Measurements from ENCODE around the gene CDC42EP4. TPM values are rescaled to one million over a fixed set of nuclear protein-coding genes. Genes with fewer than 3 reads are reported as not detected.

CDC42EP4 gene
- total RNA-seq, 1 experiment from 2014 or later: 48.4 TPM

DNA sequence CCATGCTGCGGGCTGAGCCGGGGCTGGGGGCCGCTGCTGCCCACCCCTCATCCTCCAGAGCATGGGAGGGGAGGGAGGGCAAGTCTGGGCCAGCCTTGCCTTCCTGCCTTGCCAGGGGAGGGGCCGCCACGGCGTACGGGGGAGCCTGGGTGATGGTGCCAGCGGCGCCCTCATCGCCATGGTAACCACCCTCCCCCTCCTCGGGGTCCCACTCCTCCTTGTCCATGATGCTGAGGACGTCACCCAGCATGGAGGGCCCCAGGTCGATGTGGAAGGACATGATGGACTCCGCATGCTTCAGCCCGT lies 26.2 kb downstream of the CDC42EP4 start:
- Histone ChIP-seq H3F3A (ENCODE audit: insufficient read depth, low read depth) (peaks cover 32% of the 10 kb centered on the region), H3K9me2 (ENCODE audit: insufficient read depth) (no peaks in the 10 kb centered on the region), H3K27ac (no peak overlapping the region), H3K4me2 (no peak overlapping the region), H3K9me3 (ENCODE audit: insufficient read depth, low read depth) (no peaks in the 10 kb centered on the region), H4K20me1 (ENCODE audit: insufficient read depth) (peaks cover 48% of the 10 kb centered on the region), H2AFZ (no peak overlapping the region), H3K36me3 (ENCODE audit: low read depth) (peaks cover 25% of the 10 kb centered on the region; the same call in 1 of the 2 replicates), H3K4me3 (no peak overlapping the region), H3K27me3 (ENCODE audit: insufficient read depth, low read depth) (no peaks in the 10 kb centered on the region), H3K79me2 (ENCODE audit: low read depth) (peaks cover 75% of the 10 kb centered on the region), H3K4me1 (replicated peaks; ENCODE audit: insufficient read depth) (peaks cover 39% of the 10 kb centered on the region)
- BruUV-seq (replicated peaks): no TSS peak
- ChIA-PET CTCF (no interaction called here), POLR2A (ENCODE audit: unreplicated experiment) (no interaction called here)
- intact Hi-C loops (cut with micrococcal nuclease; ENCODE audit: unreplicated experiment): no loop called here
- no peak for DNase-seq
- TF ChIP-seq, protein P1, sequence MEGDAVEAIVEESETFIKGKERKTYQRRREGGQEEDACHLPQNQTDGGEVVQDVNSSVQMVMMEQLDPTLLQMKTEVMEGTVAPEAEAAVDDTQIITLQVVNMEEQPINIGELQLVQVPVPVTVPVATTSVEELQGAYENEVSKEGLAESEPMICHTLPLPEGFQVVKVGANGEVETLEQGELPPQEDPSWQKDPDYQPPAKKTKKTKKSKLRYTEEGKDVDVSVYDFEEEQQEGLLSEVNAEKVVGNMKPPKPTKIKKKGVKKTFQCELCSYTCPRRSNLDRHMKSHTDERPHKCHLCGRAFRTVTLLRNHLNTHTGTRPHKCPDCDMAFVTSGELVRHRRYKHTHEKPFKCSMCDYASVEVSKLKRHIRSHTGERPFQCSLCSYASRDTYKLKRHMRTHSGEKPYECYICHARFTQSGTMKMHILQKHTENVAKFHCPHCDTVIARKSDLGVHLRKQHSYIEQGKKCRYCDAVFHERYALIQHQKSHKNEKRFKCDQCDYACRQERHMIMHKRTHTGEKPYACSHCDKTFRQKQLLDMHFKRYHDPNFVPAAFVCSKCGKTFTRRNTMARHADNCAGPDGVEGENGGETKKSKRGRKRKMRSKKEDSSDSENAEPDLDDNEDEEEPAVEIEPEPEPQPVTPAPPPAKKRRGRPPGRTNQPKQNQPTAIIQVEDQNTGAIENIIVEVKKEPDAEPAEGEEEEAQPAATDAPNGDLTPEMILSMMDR (conservative IDR thresholded peaks at IDR 0.05): no peak

- DNase-seq: no peak
- Histone ChIP-seq H3F3A (ENCODE audit: insufficient read depth, low read depth) (peaks cover 31% of the 10 kb centered on the region; the same call in 1 of the 2 replicates), H3K4me1 (replicated peaks; ENCODE audit: insufficient read depth) (peaks cover 34% of the 10 kb centered on the region), H3K27ac (no peak overlapping the region), H3K79me2 (ENCODE audit: low read depth) (peaks cover 70% of the 10 kb centered on the region), H2AFZ (no peak overlapping the region), H3K4me2 (no peak overlapping the region), H4K20me1 (ENCODE audit: insufficient read depth) (peaks cover 48% of the 10 kb centered on the region), H3K9me3 (ENCODE audit: insufficient read depth, low read depth) (no peaks in the 10 kb centered on the region), H3K27me3 (ENCODE audit: insufficient read depth, low read depth) (no peaks in the 10 kb centered on the region), H3K4me3 (no peak overlapping the region), H3K9me2 (ENCODE audit: insufficient read depth) (no peaks in the 10 kb centered on the region), H3K36me3 (ENCODE audit: low read depth) (peaks cover 25% of the 10 kb centered on the region; the same call in 1 of the 2 replicates)
- CTCF ChIA-PET: interaction anchor here (0.6 kb wide), 1 partner anchor 9 kb away, joined by 12 read pairs; no protein-coding TSS in a partner anchor
- TF ChIP-seq, protein P1 (conservative IDR thresholded peaks at IDR 0.05): no peak
- no peak for TF ChIP-seq EZH2 (IDR thresholded peaks at IDR 0.05; ENCODE audit: low read depth)
- intact Hi-C loops (cut with micrococcal nuclease; ENCODE audit: unreplicated experiment): no loop called here
- POLR2A ChIA-PET (ENCODE audit: unreplicated experiment): interaction anchor here (0.6 kb wide), 1 partner anchor 35 kb away, joined by 4 read pairs; no protein-coding TSS in a partner anchor
- BruUV-seq (replicated peaks): no TSS peak
Measured at GRCh38 chr17:73284906-73285602, 26.7 kb downstream of the CDC42EP4 start.

- peaks cover 35% of the 10 kb centered on the region; the same call in 1 of the 2 replicates for H3F3A ChIP-seq (ENCODE audit: insufficient read depth, low read depth)
- H3K4me3 ChIP-seq: no peak overlapping the region
- no peaks in the 10 kb centered on the region for H3K9me2 ChIP-seq (ENCODE audit: insufficient read depth)
- ChIA-PET POLR2A (ENCODE audit: unreplicated experiment) (interaction anchor here (0.6 kb wide), 1 partner anchor 35 kb away, joined by 4 read pairs; no protein-coding TSS in a partner anchor), CTCF (no interaction called here)
- H3K27ac ChIP-seq: no peak overlapping the region
- no peak overlapping the region for H2AFZ ChIP-seq
- TF ChIP-seq, protein P1 (conservative IDR thresholded peaks at IDR 0.05): no peak
- TF ChIP-seq EZH2 (IDR thresholded peaks at IDR 0.05; ENCODE audit: low read depth): no peak
- no peaks in the 10 kb centered on the region for H3K9me3 ChIP-seq (ENCODE audit: insufficient read depth, low read depth)
- intact Hi-C loops (cut with micrococcal nuclease; ENCODE audit: unreplicated experiment): no loop called here
- H3K27me3 ChIP-seq (ENCODE audit: insufficient read depth, low read depth): no peaks in the 10 kb centered on the region
- no peak overlapping the region for H3K4me2 ChIP-seq
- peaks cover 25% of the 10 kb centered on the region; the same call in 1 of the 2 replicates for H3K36me3 ChIP-seq (ENCODE audit: low read depth)
- peaks cover 63% of the 10 kb centered on the region for H3K79me2 ChIP-seq (ENCODE audit: low read depth)
- no TSS peak for BruUV-seq (replicated peaks)
- peaks cover 48% of the 10 kb centered on the region for H4K20me1 ChIP-seq (ENCODE audit: insufficient read depth)
- H3K4me1 ChIP-seq (replicated peaks; ENCODE audit: insufficient read depth): peaks cover 27% of the 10 kb centered on the region
- no peak for DNase-seq
Measured at GRCh38 chr17:73284354-73284753, 27.4 kb downstream of the CDC42EP4 start.
